Testis (tissue), 3 donors: ENCODE results near the gene CFAP90. TPM values are rescaled to one million over a fixed set of nuclear protein-coding genes. Genes with fewer than 3 reads are reported as not detected.

Experiments used
- DNase-seq: peaks from one replicate; pipeline ENCODE4 v3.0.0-alpha.2; 2019
- H3K27ac ChIP-seq, 2 donors: fragments of 200-600 bp; sonication (generic); one replicate each; pipeline ENCODE4 v1.5.1; 2019
- H3K27me3 ChIP-seq: fragments of 200-600 bp; sonication (generic); one replicate; pipeline ENCODE4 v1.5.1; 2019
- H3K36me3 ChIP-seq: fragments of 200-600 bp; sonication (generic); one replicate; pipeline ENCODE4 v1.5.1; 2017; ENCODE audit warnings: low read depth; ENCODE audit errors: missing control alignments
- H3K4me1 ChIP-seq: fragments of 200-600 bp; sonication (generic); one replicate; pipeline ENCODE4 v1.5.1; 2019
- H3K4me3 ChIP-seq, 2 donors: fragments of 200-600 bp; sonication (generic); one replicate each; pipeline ENCODE4 v1.5.1; 2017 to 2019
- H3K9me3 ChIP-seq: fragments of 200-600 bp; sonication (generic); one replicate; pipeline ENCODE4 v1.5.1; 2017
- POLR2A ChIP-seq: fragments of 450-650 bp; IDR thresholded peaks from one replicate; pipeline ENCODE4 v1.6.1; 2017; ENCODE audit warnings: antibody characterized with exemption, mild to moderate bottlenecking, moderate library complexity
- WGBS, 2 donors: methylation state at CpG; one replicate each; pipeline ENCODE4 v1.1.5; 2018; 5-methylcytosine and 5-hydroxymethylcytosine counted together
- intact Hi-C: fragments of 100-400 bp; cut with DNase I; formaldehyde crosslinking; loops from one replicate; pipeline ENCODE4 v1.15.1; 2023; ENCODE audit warnings: low total_unique reads
- polyA plus RNA-seq: library from polyadenylated mRNA; stranded (reverse); fragments of 350-450 nt; fragmentation: Illumina TruSeq; extraction: RNeasy Lipid Tissue Mini Kit (QIAGEN cat#74804); gene quantifications from one replicate; pipeline ENCODE4 v1.2.3, GENCODE V29; 2014; ENCODE audit warnings: low read depth, low replicate concordance; ENCODE audit not compliant: insufficient read depth
- total RNA-seq, 2 donors: library from RNA; depleted of rRNA; stranded (reverse); fragments of >200 nt; gene quantifications; one replicate each; pipeline ENCODE4 v1.2.3, GENCODE V29; 2016
- TF ChIP-seq, protein P1 (sequence below), 3 experiments: fragments of 450-650 bp in 2 of 3; fragments of 200-600 bp in 1 of 3; sonication (generic) in 1 of 3; IDR thresholded peaks; one replicate each; pipeline ENCODE4 v1.5.1; 2016 to 2019; ENCODE audit warnings: antibody characterized with exemption in 3 of 3, mild to moderate bottlenecking in 2 of 3, moderate library complexity in 1 of 3

CFAP90 gene
- total and polyA plus RNA-seq, 3 donors from 2014 or later = 12.2 to 55.2 (median 33.0) TPM

DNA sequence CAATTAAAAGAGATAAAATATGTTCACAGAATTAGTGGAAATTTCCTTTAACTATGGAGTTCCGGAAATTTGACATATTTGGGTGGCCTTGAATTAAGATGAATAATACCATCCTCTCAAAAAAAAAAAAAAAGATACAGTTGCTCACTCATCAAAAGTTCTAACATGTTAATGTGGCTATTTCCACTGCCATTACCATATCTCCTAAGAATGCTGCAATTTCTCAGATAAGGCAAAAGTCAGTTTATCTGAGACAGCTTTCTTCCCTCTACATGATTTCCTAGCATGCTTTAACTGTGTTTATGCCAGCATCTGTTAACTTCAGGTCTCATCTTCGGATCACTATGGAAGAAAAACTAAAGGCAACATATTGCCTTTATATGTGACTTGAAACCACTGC, 15.3 kb upstream of the CFAP90 start:
- Histone ChIP-seq H3K4me1 (peaks cover 11% of the 10 kb centered on the region), H3K27me3 (no peaks in the 10 kb centered on the region), H3K36me3 (no peaks in the 10 kb centered on the region), H3K27ac (no peak overlapping the region), H3K4me3 (no peak overlapping the region), H3K9me3 (no peaks in the 10 kb centered on the region)
- 78 to 85% methylated on average over 2 of the region's 2 CpGs for WGBS, 2 donors
- DNase-seq = no peak
- TF ChIP-seq, protein P1, sequence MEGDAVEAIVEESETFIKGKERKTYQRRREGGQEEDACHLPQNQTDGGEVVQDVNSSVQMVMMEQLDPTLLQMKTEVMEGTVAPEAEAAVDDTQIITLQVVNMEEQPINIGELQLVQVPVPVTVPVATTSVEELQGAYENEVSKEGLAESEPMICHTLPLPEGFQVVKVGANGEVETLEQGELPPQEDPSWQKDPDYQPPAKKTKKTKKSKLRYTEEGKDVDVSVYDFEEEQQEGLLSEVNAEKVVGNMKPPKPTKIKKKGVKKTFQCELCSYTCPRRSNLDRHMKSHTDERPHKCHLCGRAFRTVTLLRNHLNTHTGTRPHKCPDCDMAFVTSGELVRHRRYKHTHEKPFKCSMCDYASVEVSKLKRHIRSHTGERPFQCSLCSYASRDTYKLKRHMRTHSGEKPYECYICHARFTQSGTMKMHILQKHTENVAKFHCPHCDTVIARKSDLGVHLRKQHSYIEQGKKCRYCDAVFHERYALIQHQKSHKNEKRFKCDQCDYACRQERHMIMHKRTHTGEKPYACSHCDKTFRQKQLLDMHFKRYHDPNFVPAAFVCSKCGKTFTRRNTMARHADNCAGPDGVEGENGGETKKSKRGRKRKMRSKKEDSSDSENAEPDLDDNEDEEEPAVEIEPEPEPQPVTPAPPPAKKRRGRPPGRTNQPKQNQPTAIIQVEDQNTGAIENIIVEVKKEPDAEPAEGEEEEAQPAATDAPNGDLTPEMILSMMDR (IDR thresholded peaks at IDR 0.05) = no peak
- no peak for TF ChIP-seq POLR2A
- intact Hi-C loops = no loop called here

DNA sequence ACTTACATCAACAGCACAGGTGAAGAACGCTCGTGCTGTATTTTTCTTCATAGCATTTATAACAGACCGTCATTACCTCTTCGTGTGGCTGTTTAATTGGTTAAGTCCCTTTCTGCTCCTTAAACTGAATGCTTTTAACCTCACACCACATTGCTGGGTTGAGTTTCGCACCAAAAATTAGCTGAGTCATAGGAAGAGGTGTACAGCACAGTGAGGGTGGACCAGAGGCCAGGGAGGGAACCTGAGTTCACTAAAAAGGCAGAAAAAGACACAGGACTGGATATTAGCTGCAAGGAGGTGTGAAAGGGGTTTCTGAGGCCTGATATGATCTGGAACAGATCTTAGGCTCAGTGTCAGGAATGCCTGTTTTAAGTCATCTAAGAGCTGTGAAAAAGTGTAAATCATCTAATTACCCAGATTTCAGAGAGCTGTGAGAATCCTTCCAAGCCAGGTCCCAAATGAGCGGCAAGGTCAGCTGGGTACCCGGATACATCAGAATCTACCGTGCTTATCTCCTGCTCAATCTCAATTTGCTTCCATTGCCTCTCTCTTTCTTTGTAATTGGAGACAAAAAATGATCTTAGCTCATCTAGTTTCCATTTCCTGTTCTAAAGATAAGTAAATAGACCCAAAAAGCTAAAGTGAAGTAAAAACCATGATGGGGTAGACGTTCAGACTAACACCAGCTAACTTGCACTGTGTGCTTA, 7.1 kb upstream of the CFAP90 start:
- TF ChIP-seq, protein P1 (IDR thresholded peaks at IDR 0.05) = no peak
- TF ChIP-seq POLR2A = no peak
- Histone ChIP-seq H3K27me3 (no peaks in the 10 kb centered on the region), H3K4me3 (no peak overlapping the region), H3K27ac (no peak overlapping the region), H3K36me3 (no peaks in the 10 kb centered on the region), H3K4me1 (no peaks in the 10 kb centered on the region), H3K9me3 (no peaks in the 10 kb centered on the region)
- WGBS, 2 donors = 62 to 75% methylated on average over 9 of the region's 9 CpGs
- no peak for DNase-seq
- intact Hi-C loops = no loop called here

DNA sequence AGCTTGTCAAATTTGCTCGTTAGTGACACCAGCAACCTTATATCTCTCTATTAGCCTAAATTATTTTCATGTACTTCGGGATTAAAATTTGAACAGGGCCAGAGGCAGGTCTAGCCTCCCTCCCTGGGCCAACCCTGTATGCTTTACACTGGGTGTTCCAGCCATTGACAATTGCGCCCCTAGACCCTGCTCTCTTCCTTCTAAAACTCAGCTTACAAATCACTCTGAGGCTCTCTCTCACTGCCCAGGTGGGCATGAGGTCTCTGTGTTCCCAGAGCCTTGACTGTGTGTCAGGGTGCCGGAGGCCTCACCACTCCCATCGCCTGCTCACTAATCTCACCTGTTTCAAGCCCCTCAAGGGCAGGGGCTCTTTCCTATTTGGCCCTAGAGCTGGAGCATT, 6.4 kb upstream of the CFAP90 start:
- H3K4me3 ChIP-seq = no peak overlapping the region
- no peaks in the 10 kb centered on the region for H3K4me1 ChIP-seq
- no peaks in the 10 kb centered on the region for H3K9me3 ChIP-seq
- WGBS, 2 donors = 87 to 91% methylated on average over 5 of the region's 5 CpGs
- intact Hi-C loops = no loop called here
- H3K27me3 ChIP-seq = no peaks in the 10 kb centered on the region
- H3K36me3 ChIP-seq = no peaks in the 10 kb centered on the region
- DNase-seq = no peak
- H3K27ac ChIP-seq = no peak overlapping the region
- TF ChIP-seq POLR2A = no peak
- TF ChIP-seq, protein P1 (IDR thresholded peaks at IDR 0.05) = no peak

DNA sequence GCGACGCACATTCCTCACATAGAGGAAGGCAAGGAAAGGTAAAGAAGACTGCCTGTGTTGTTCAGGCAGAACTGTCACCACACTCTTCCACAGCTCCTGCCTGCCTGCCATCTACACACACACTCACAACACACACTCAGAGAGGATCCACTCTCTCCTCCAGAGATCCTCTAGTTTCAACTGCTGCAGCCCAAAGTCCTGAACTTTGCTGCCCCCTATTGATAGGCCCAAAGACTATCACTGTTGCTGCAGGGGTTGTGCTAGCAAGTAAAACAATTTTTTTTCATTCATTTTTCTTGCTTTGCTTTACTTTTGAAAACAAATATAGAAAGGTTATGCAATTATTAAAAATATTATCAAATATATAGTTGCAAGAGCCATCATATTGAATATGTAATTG, 5.9 kb upstream of the CFAP90 start:
- WGBS, 2 donors = 91 to 93% methylated on average over 2 of the region's 2 CpGs
- DNase-seq = peak; percentile 21
- intact Hi-C loops = no loop called here

More for the DNA sequence above, 5.9 kb upstream of the CFAP90 start:
- TF ChIP-seq POLR2A = no peak
- TF ChIP-seq, protein P1 (IDR thresholded peaks at IDR 0.05) = peak in 2 of 3 experiments; percentile 52
- Histone ChIP-seq H3K4me1 (no peaks in the 10 kb centered on the region), H3K9me3 (no peaks in the 10 kb centered on the region), H3K27ac (no peak overlapping the region), H3K27me3 (no peaks in the 10 kb centered on the region), H3K36me3 (no peaks in the 10 kb centered on the region), H3K4me3 (no peak overlapping the region)
